Neural progenitor cell (in vitro differentiated cells): ENCODE results near the gene ITGA2B. TPM values are rescaled to one million over a fixed set of nuclear protein-coding genes. Genes with fewer than 3 reads are reported as not detected.
"Not testable (repeated sequence)": the region's sequence is repeated elsewhere in the genome, so short reads cannot be mapped to it uniquely, and the experiment has no call there.

ENCODE experiments used
- DNase-seq: peaks from one replicate; pipeline ENCODE4 v3.0.0-alpha.2; 2016; ENCODE audit warnings: low spot score
- H2AFZ ChIP-seq: fragments of 200-600 bp; sonication (generic); replicated peaks from 2 replicates; pipeline ENCODE4 v1.6.1; 2016; ENCODE audit warnings: antibody characterized with exemption
- H3F3A ChIP-seq: fragments of 200-600 bp; sonication (generic); 2 replicates; pipeline ENCODE4 v1.6.1; 2016; ENCODE audit warnings: antibody characterized with exemption, low read depth
- H3K27ac ChIP-seq: fragments of 200-600 bp; sonication (generic); 2 replicates; pipeline ENCODE4 v1.5.1; 2016; ENCODE audit warnings: mild to moderate bottlenecking
- H3K27me3 ChIP-seq: fragments of 200-600 bp; sonication (generic); 2 replicates; pipeline ENCODE4 v1.6.1; 2016; ENCODE audit warnings: mild to moderate bottlenecking, moderate library complexity
- H3K36me3 ChIP-seq: fragments of 200-600 bp; sonication (generic); 2 replicates; pipeline ENCODE4 v1.5.1; 2016
- H3K4me1 ChIP-seq: fragments of 200-600 bp; sonication (generic); 2 replicates; pipeline ENCODE4 v1.6.1; 2016; ENCODE audit warnings: mixed run types
- H3K4me2 ChIP-seq: fragments of 200-600 bp; sonication (generic); 2 replicates; pipeline ENCODE4 v1.6.1; 2016
- H3K4me3 ChIP-seq: fragments of 200-600 bp; sonication (generic); 2 replicates; pipeline ENCODE4 v1.5.1; 2016
- H3K79me2 ChIP-seq: fragments of 200-600 bp; sonication (generic); 2 replicates; pipeline ENCODE4 v1.6.1; 2016; ENCODE audit warnings: low read depth
- H3K9ac ChIP-seq: fragments of 200-600 bp; sonication (generic); 2 replicates; pipeline ENCODE4 v1.6.1; 2016
- H3K9me3 ChIP-seq: fragments of 200-600 bp; sonication (generic); 2 replicates; pipeline ENCODE4 v1.5.1; 2016; ENCODE audit warnings: low read depth
- H4K20me1 ChIP-seq: fragments of 200-600 bp; sonication (generic); 2 replicates; pipeline ENCODE4 v1.6.1; 2016; ENCODE audit warnings: low read depth
- H3K27ac Mint-ChIP-seq: 3 replicates; pipeline ENCODE4 v1.8.0; 2021; ENCODE audit warnings: mixed read lengths
- H3K27me3 Mint-ChIP-seq: 2 replicates; pipeline ENCODE4 v1.8.0; 2022; ENCODE audit warnings: low read depth, mild to moderate bottlenecking, inconsistent platforms, moderate library complexity, mixed read lengths; ENCODE audit not compliant: insufficient read depth
- H3K36me3 Mint-ChIP-seq: 3 replicates; pipeline ENCODE4 v1.8.0; 2021; ENCODE audit warnings: mixed read lengths
- H3K4me1 Mint-ChIP-seq: 3 replicates; pipeline ENCODE4 v1.8.0; 2021; ENCODE audit warnings: mixed read lengths
- H3K4me3 Mint-ChIP-seq: 3 replicates; pipeline ENCODE4 v1.8.0; 2021; ENCODE audit warnings: mild to moderate bottlenecking, moderate library complexity, mixed read lengths
- H3K9me3 Mint-ChIP-seq: 3 replicates; pipeline ENCODE4 v1.8.0; 2020; ENCODE audit warnings: mixed read lengths
- CTCF ChIP-seq: fragments of 200-600 bp; sonication (generic); IDR thresholded peaks from 2 replicates; pipeline ENCODE4 v1.5.1; 2017; ENCODE audit warnings: antibody characterized with exemption, mild to moderate bottlenecking
- EZH2 ChIP-seq: fragments of 200-600 bp; sonication (generic); IDR thresholded peaks from 2 replicates; pipeline ENCODE4 v1.6.1; 2017; ENCODE audit warnings: antibody characterized with exemption, mild to moderate bottlenecking, moderate library complexity
- EZH2phosphoT487 ChIP-seq: fragments of 200-600 bp; sonication (generic); IDR thresholded peaks from 2 replicates; pipeline ENCODE4 v1.6.1; 2017; ENCODE audit warnings: antibody characterized with exemption
- total RNA-seq: library from RNA; depleted of rRNA; stranded (reverse); fragments of >200 nt; gene quantifications from 2 replicates; pipeline ENCODE4 v1.2.3, GENCODE V29; 2015; ENCODE audit warnings: low replicate concordance

Gene ITGA2B
- total RNA-seq, 1 donor from 2014 or later, result 4.7 TPM

DNA sequence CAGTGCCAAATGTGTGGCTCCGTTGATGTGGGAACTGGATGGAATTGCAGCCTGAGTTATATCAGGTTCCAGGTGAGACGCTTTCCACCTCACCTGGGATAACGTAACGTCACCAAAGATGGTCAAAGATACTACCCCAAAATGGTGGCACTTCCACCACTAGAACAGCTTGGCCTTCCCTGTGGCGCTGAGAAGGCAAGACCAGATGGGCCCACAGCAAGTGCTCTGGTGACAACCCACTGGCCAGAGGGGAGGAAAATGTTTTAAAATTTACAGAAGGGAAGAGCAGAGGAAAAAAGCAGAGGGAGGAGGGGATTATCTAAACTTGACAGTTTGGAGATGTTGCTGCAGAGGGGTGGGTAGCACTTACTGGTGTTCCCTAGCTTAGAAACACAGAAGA lies 7.5 kb upstream of the ITGA2B start:
- H3K36me3 ChIP-seq, result peaks cover 3% of the 10 kb centered on the region
- H4K20me1 ChIP-seq, result no peaks in the 10 kb centered on the region
- no peak overlapping the region for H3K9ac ChIP-seq
- no peak overlapping the region for H2AFZ ChIP-seq
- Mint-ChIP-seq H3K27ac (peak overlapping the region; percentile 66), H3K4me3 (no peak overlapping the region), H3K36me3 (peaks cover 23% of the 10 kb centered on the region), H3K4me1 (no peaks in the 10 kb centered on the region), H3K27me3 (peaks cover 7% of the 10 kb centered on the region), H3K9me3 (no peaks in the 10 kb centered on the region)
- H3K27ac ChIP-seq, result no peak overlapping the region
- no peak overlapping the region for H3K4me3 ChIP-seq
- H3K27me3 ChIP-seq, result no peaks in the 10 kb centered on the region
- H3K9me3 ChIP-seq, result no peaks in the 10 kb centered on the region
- H3K4me2 ChIP-seq, result no peak overlapping the region
- TF ChIP-seq EZH2phosphoT487 (no peak), CTCF (no peak)
- no peaks in the 10 kb centered on the region for H3K79me2 ChIP-seq
- H3K4me1 ChIP-seq, result no peaks in the 10 kb centered on the region
- no peak for DNase-seq
- H3F3A ChIP-seq, result peaks cover 19% of the 10 kb centered on the region

- Histone ChIP-seq H3F3A (peaks cover 10% of the 10 kb centered on the region), H4K20me1 (no peaks in the 10 kb centered on the region), H3K27me3 (no peaks in the 10 kb centered on the region), H3K4me2 (no peak overlapping the region), H3K4me1 (no peaks in the 10 kb centered on the region), H3K9me3 (no peaks in the 10 kb centered on the region), H3K4me3 (no peak overlapping the region), H3K27ac (no peak overlapping the region), H2AFZ (no peak overlapping the region), H3K36me3 (no peaks in the 10 kb centered on the region), H3K79me2 (no peaks in the 10 kb centered on the region), H3K9ac (no peak overlapping the region)
- Mint-ChIP-seq H3K4me3 (no peak overlapping the region), H3K27me3 (peaks cover 8% of the 10 kb centered on the region), H3K27ac (no peak overlapping the region), H3K9me3 (no peaks in the 10 kb centered on the region), H3K4me1 (no peaks in the 10 kb centered on the region), H3K36me3 (peaks cover 18% of the 10 kb centered on the region)
- DNase-seq, result no peak
- TF ChIP-seq CTCF (no peak), EZH2phosphoT487 (no peak), EZH2 (no peak)
Measured at GRCh38 chr17:44394833-44395232, 5.4 kb upstream of the ITGA2B start.

GRCh38 chr17:44394112-44394511 lies 4.7 kb upstream of the ITGA2B start:
- not testable (repeated sequence) for H3K4me1 ChIP-seq, DNase-seq, H3K4me3 ChIP-seq, H3K27me3 Mint-ChIP-seq, H3K4me3 Mint-ChIP-seq, H3K4me1 Mint-ChIP-seq, H3K27me3 ChIP-seq, H3K27ac ChIP-seq, H3K9me3 Mint-ChIP-seq, H3K9ac ChIP-seq, H3K9me3 ChIP-seq, H3K79me2 ChIP-seq, H3K4me2 ChIP-seq, H2AFZ ChIP-seq, H3K27ac Mint-ChIP-seq, H4K20me1 ChIP-seq, H3K36me3 ChIP-seq
- H3K36me3 Mint-ChIP-seq, result peaks cover 12% of the 10 kb centered on the region
- peaks cover 10% of the 10 kb centered on the region for H3F3A ChIP-seq

GRCh38 chr17:44390250-44390870 lies 911 bp upstream of the ITGA2B start:
- H3F3A ChIP-seq, result peaks cover 12% of the 10 kb centered on the region
- no peak overlapping the region for H3K4me3 Mint-ChIP-seq
- H3K27me3 Mint-ChIP-seq, result peaks cover 9% of the 10 kb centered on the region
- no peak overlapping the region for H3K27ac Mint-ChIP-seq
- no peaks in the 10 kb centered on the region for H3K36me3 Mint-ChIP-seq
- H3K4me1 Mint-ChIP-seq, result peaks cover 3% of the 10 kb centered on the region
- H3K27me3 ChIP-seq, result peaks cover 17% of the 10 kb centered on the region
- no peaks in the 10 kb centered on the region for H3K36me3 ChIP-seq
- no peak overlapping the region for H2AFZ ChIP-seq
- H3K4me3 ChIP-seq, result no peak overlapping the region
- H3K4me1 ChIP-seq, result no peaks in the 10 kb centered on the region
- TF ChIP-seq EZH2, result no peak
- TF ChIP-seq EZH2phosphoT487, result no peak
- no peak for TF ChIP-seq CTCF
- H3K9ac ChIP-seq, result no peak overlapping the region
- no peaks in the 10 kb centered on the region for H3K79me2 ChIP-seq
- no peak overlapping the region for H3K27ac ChIP-seq
- H4K20me1 ChIP-seq, result no peaks in the 10 kb centered on the region
- H3K4me2 ChIP-seq, result no peak overlapping the region
- DNase-seq, result no peak
- peaks cover 3% of the 10 kb centered on the region for H3K9me3 Mint-ChIP-seq
- no peaks in the 10 kb centered on the region for H3K9me3 ChIP-seq
